K562 (cell line): ENCODE results near the gene RNASEH1. TPM values are rescaled to one million over a fixed set of nuclear protein-coding genes. Genes with fewer than 3 reads are reported as not detected.

Experiments used
- ATAC-seq: fragments of 200-7000 bp; cut with Tn5 transposase; 3 replicates; pipeline ENCODE4 v1.9.1; 2020; ENCODE audit warnings: moderate library complexity
- BruUV-seq: library from RNA; stranded (reverse); fragments of 400-500 nt; replicated peaks from 2 replicates; lab custom pipeline; 2021; lab: Mats Ljungman, UMichigan
- CTCF ChIA-PET: fragments of 300-600 bp; formaldehyde crosslinking; extraction: SDS; loops from one replicate; lab custom pipeline; 2021; ENCODE audit warnings: low intra/inter-chr PET ratio; lab: Yijun Ruan, JAX
- POLR2A ChIA-PET: fragments of 300-600, 350-650 bp; sonication (Branson Sonifier 250); formaldehyde crosslinking; extraction: SDS; loops from one replicate; lab custom pipeline; 2021; ENCODE audit warnings: antibody characterized with exemption, inconsistent platforms; lab: Yijun Ruan, JAX
- DNase-seq, 4 experiments: peaks; one replicate each; pipeline versions ENCODE4 v3.0.0 to v3.0.0-alpha.2; 2011 to 2018; ENCODE audit warnings: low spot score in 3 of 4, mixed read lengths in 3 of 4; ENCODE audit errors: extremely low read depth in 1 of 4
- FAIRE-seq: peaks from 2 replicates; lab custom pipeline; 2011; peaks lifted over from hg19 to GRCh38; lab: Jason Lieb, UNC
- H2AFZ ChIP-seq: 2 replicates; pipeline ENCODE4 v1.6.0; 2011; ENCODE audit warnings: low read depth, low read length, control low read depth, inconsistent platforms
- H3K27ac ChIP-seq: fragments of 200-600 bp; 3 replicates; pipeline ENCODE4 v1.8.0; 2011; ENCODE audit warnings: low read depth, mild to moderate bottlenecking, control low read depth, inconsistent platforms, low read length, moderate library complexity, mixed read lengths; ENCODE audit errors: extremely low read depth
- H3K27me3 ChIP-seq, 2 experiments: fragments of 300-600 bp in 1 of 2; 2 replicates in 1 of 2; 3 replicates in 1 of 2; pipeline versions ENCODE4 v1.6.0 to v1.8.0; 2011; ENCODE audit warnings: inconsistent platforms in 2 of 2, low read length in 2 of 2, mild to moderate bottlenecking in 1 of 2, mixed read lengths in 1 of 2, moderate library complexity in 1 of 2; ENCODE audit not compliant: control insufficient read depth in 2 of 2, insufficient read depth in 2 of 2
- H3K36me3 ChIP-seq: fragments of 300-600 bp; 3 replicates; pipeline ENCODE4 v1.8.0; 2011; ENCODE audit warnings: mild to moderate bottlenecking, low read length, inconsistent platforms; ENCODE audit not compliant: control insufficient read depth, insufficient read depth
- H3K4me1 ChIP-seq, 2 experiments: fragments of 200-600 bp in 1 of 2; replicated peaks in 1 of 2; 2 replicates in 1 of 2; 3 replicates in 1 of 2; pipeline versions ENCODE4 v1.5.1 to v1.8.0; 2011; ENCODE audit warnings: inconsistent platforms in 2 of 2, low read length in 2 of 2, mild to moderate bottlenecking in 1 of 2, mixed read lengths in 1 of 2, moderate library complexity in 1 of 2; ENCODE audit not compliant: control insufficient read depth in 2 of 2, insufficient read depth in 2 of 2
- H3K4me2 ChIP-seq: 2 replicates; pipeline ENCODE4 v1.6.1; 2011; ENCODE audit warnings: low read length, control low read depth, inconsistent platforms, mixed read lengths; ENCODE audit not compliant: insufficient read depth
- H3K4me3 ChIP-seq: fragments of 200-600 bp; sonication (generic), shearing (Covaris generic); 2 replicates; pipeline ENCODE4 v1.5.1; 2016; ENCODE audit warnings: control low read depth, inconsistent platforms
- H3K79me2 ChIP-seq: fragments of 200-600 bp; 3 replicates; pipeline ENCODE4 v1.8.0; 2011; ENCODE audit warnings: low read length, inconsistent platforms; ENCODE audit not compliant: control insufficient read depth, insufficient read depth
- H3K9ac ChIP-seq, 2 experiments: 2 replicates each; pipeline versions ENCODE4 v1.6.0 to v1.6.1; 2011; ENCODE audit warnings: low read depth in 2 of 2, low read length in 2 of 2, control low read depth in 1 of 2, inconsistent platforms in 1 of 2, mild to moderate bottlenecking in 1 of 2, mixed read lengths in 1 of 2; ENCODE audit not compliant: insufficient read depth in 1 of 2
- H3K9me1 ChIP-seq: one replicate; pipeline ENCODE4 v1.6.0; 2011; ENCODE audit warnings: inconsistent platforms, mild to moderate bottlenecking, low read length, moderate library complexity; ENCODE audit not compliant: control insufficient read depth, insufficient read depth
- H3K9me3 ChIP-seq: replicated peaks from 2 replicates; pipeline ENCODE4 v1.5.1; 2011; ENCODE audit warnings: low read depth, low read length, inconsistent platforms; ENCODE audit not compliant: control insufficient read depth, insufficient read depth
- H4K20me1 ChIP-seq: replicated peaks from 2 replicates; pipeline ENCODE4 v1.6.1; 2011; ENCODE audit warnings: low read length, inconsistent platforms, mixed read lengths; ENCODE audit not compliant: control insufficient read depth, insufficient read depth
- BRF2 ChIP-seq: IDR thresholded peaks from 3 replicates; pipeline ENCODE4 v1.6.1; 2011; ENCODE audit warnings: borderline replicate concordance, mild to moderate bottlenecking; ENCODE audit not compliant: insufficient read length, insufficient read depth
- GABPB1 ChIP-seq: sonication (generic); formaldehyde crosslinking; IDR thresholded peaks from 2 replicates; pipeline ENCODE4 v1.8.0; 2022; ENCODE audit warnings: mild to moderate bottlenecking, missing genetic modification reagents
- MYNN ChIP-seq, 2 experiments: sonication (generic); formaldehyde crosslinking in 1 of 2; IDR thresholded peaks; 2 replicates each; pipeline versions ENCODE4 v1.5.0 to v1.6.1; 2016 to 2020; ENCODE audit warnings: antibody characterized with exemption in 1 of 2, missing genetic modification reagents in 1 of 2
- NR2C1 ChIP-seq, 2 experiments: fragments of 450-650 bp; IDR thresholded peaks; 2 replicates each; pipeline ENCODE4 v1.6.1; 2017; ENCODE audit warnings: mild to moderate bottlenecking in 2 of 2, antibody characterized with exemption in 1 of 2, inconsistent platforms in 1 of 2, missing compliant biosample characterization in 1 of 2, missing genetic modification characterization in 1 of 2
- NR2C2 ChIP-seq, 2 experiments: fragments of 200-800 bp in 1 of 2; sonication (Bioruptor generic) in 1 of 2; sonication (generic) in 1 of 2; formaldehyde crosslinking in 1 of 2; IDR thresholded peaks; 2 replicates each; pipeline versions ENCODE4 v1.6.1 to v1.8.0; 2016 to 2022; ENCODE audit warnings: mild to moderate bottlenecking in 1 of 2, missing compliant biosample characterization in 1 of 2, missing genetic modification characterization in 1 of 2, missing genetic modification reagents in 1 of 2
- TEAD1 ChIP-seq, 2 experiments: fragments of 450-650 bp in 1 of 2; sonication (generic) in 1 of 2; formaldehyde crosslinking; IDR thresholded peaks; 2 replicates each; pipeline versions ENCODE4 v1.4.0 to v1.8.0; 2020 to 2022; ENCODE audit warnings: mild to moderate bottlenecking in 2 of 2, missing genetic modification reagents in 1 of 2
- ZNF583 ChIP-seq: fragments of 250-450 bp; sonication (Bioruptor Pico); IDR thresholded peaks from 2 replicates; pipeline ENCODE4 v1.4.0; 2020
- ZNF766 ChIP-seq: fragments of 200-800 bp; sonication (Bioruptor generic); conservative IDR thresholded peaks from 2 replicates; pipeline ENCODE4 v1.6.1; 2016; ENCODE audit warnings: missing genetic modification characterization, missing compliant biosample characterization
- WGBS: fragments of 100-300 bp; shearing (Covaris generic); methylation state at CpG from one replicate; pipeline ENCODE4 v1.1.6; 2016; ENCODE audit warnings: low coverage, mixed read lengths; ENCODE audit not compliant: insufficient coverage; ENCODE audit errors: missing lambda C conversion rate; 5-methylcytosine and 5-hydroxymethylcytosine counted together
- in situ Hi-C: fragments of 300-500 bp; cut with MboI; formaldehyde crosslinking; loops from 4 replicates; pipeline ENCODE4 v1.15.0; 2018; ENCODE audit warnings: inconsistent platforms, mixed read lengths
- intact Hi-C: fragments of 100-400 bp; cut with micrococcal nuclease; formaldehyde crosslinking; loops from 2 replicates; pipeline ENCODE4 v1.14.2; 2022
- polyA plus RNA-seq, 8 experiments: library from polyadenylated mRNA; depleted of rRNA in 4 of 8; stranded (reverse) in 5 of 8; unstranded in 3 of 8; fragments of >200 nt; fragmentation: Nextera tagmentation in 2 of 8; fragmentation: Illumina TruSeq in 1 of 8; extraction: Ambion mirVana in 2 of 8; extraction: Trizol in 1 of 8; gene quantifications; 2 replicates each; pipeline versions ENCODE4 v1.2.1 to v1.2.3, GENCODE V29; 2011 to 2014; ENCODE audit warnings: inconsistent platforms in 1 of 8, missing spikeins in 1 of 8
- total RNA-seq, 7 experiments: library from RNA; depleted of rRNA in 6 of 7; stranded (reverse); fragments of >200 nt in 6 of 7; fragmentation: Illumina TruSeq in 2 of 7; extraction: Trizol in 2 of 7; gene quantifications; 2 replicates each; pipeline versions ENCODE4 v1.2.1 to v1.2.3, GENCODE V29; 2011 to 2021; ENCODE audit warnings: low replicate concordance in 1 of 7
- TF ChIP-seq, protein P1 (sequence below): fragments of 200-800 bp; sonication (Bioruptor generic); IDR thresholded peaks from 2 replicates; pipeline ENCODE4 v1.6.1; 2016; ENCODE audit warnings: missing genetic modification characterization, missing compliant biosample characterization
- TF ChIP-seq, protein P2 (sequence below): fragments of 450-650 bp; formaldehyde crosslinking; conservative IDR thresholded peaks from 2 replicates; pipeline ENCODE4 v1.4.0; 2022; ENCODE audit warnings: mild to moderate bottlenecking, missing genetic modification characterization

RNASEH1 gene
- total and polyA plus RNA-seq, 9 of the 15 experiments (the other 6 are each of a cell fraction or from before 2014, with no cell fraction given): 25.7 to 47.5 (median 42.8) TPM

DNA sequence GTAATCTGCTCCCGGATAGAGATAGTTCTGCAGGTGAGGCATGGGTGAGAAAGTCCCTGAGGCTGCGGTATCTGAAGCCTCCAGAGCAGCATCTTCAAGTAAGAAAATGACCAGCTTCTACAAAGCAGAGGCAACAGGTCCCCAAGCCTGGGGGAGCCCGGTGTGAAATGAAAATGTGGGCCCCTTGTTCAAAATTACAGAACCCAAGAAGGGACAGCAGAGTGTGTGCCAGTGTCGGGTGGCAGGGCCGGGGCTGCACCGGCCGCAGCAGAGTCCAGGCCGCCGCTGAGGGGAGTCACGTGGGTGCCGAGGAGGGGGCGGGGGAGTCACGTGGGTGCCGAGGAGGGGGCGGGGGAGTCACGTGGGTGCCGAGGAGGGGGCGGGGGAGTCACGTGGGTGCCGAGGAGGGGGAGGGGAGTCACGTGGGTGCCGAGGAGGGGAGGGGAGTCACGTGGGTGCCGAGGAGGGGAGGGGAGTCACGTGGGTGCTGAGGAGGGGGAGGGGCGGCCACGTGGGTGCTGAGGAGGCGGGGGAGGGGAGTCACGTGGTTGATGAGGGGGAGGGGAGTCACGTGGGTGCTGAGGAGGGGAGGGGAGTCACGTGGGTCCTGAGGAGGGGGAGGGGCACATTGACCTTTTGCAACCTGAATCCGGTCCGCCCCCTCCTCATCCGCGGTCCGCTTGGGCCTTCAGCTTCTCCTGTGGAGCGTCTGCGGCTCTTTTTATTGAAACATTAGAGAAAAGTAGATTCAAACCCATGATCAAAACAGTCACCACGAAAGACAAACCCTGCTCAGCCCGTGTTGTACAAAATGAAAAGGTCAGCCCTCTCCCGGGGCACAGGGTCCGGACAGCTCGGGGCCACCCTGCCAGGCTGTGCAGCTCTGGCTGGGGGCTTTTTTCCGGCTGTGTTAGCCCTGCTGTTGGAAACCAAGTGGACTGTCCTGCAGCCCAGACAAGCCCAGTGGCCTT is 47.1 kb upstream of the RNASEH1 start:
- no TSS peak for BruUV-seq
- Histone ChIP-seq H3K9me3 (peaks cover 9% of the 10 kb centered on the region; the same call in 1 of the 2 replicates), H3K9me1 (no peaks in the 10 kb centered on the region), H3K36me3 (no peaks in the 10 kb centered on the region), H2AFZ (peak overlapping the region; percentile 93), H3K9ac (peak overlapping the region; percentile 39 to 63; a peak in 2 of 4 replicates), H4K20me1 (no peaks in the 10 kb centered on the region), H3K4me2 (peak overlapping the region; percentile 53), H3K27ac (peak overlapping the region; percentile 82), H3K27me3 (no peaks in the 10 kb centered on the region), H3K4me3 (no peak overlapping the region), H3K4me1 (peaks cover 18 to 57% of the 10 kb centered on the region in 2 experiments), H3K79me2 (peaks cover 3% of the 10 kb centered on the region; the same call in 1 of the 3 replicates)
- in situ Hi-C loops (no loop called here), intact Hi-C loops (no loop called here)
- ChIA-PET POLR2A (no interaction called here), CTCF (no interaction called here)
- FAIRE-seq (peak; percentile 79), ATAC-seq (peak; percentile 71), DNase-seq (peak; percentile 87 to 91 (median 89))
- WGBS: 34% methylated on average over 22 of the region's 44 CpGs
- TF ChIP-seq GABPB1 (CRISPR knock-in tag) (no peak), ZNF583 (CRISPR knock-in tag) (peak; percentile 61; the same call in 1 of the 2 replicates), NR2C2 (CRISPR knock-in tag; IDR thresholded peaks at IDR 0.05) (no peak), NR2C2 (tag; IDR thresholded peaks at IDR 0.05) (peak; percentile 77), NR2C1 (IDR thresholded peaks at IDR 0.05) (peak; percentile 56; the same call in 1 of the 2 replicates), NR2C1 (tag; IDR thresholded peaks at IDR 0.05) (peak; percentile 64), TEAD1 (CRISPR knock-in tag; IDR thresholded peaks at IDR 0.05) (peak in 1 of 2 experiments; percentile 43; a peak in 1 of 4 replicates), MYNN (IDR thresholded peaks at IDR 0.05) (0 out of 2 replicates have a peak, but pooled peaks have one; percentile 17), MYNN (CRISPR knock-in tag; IDR thresholded peaks at IDR 0.05) (no peak), BRF2 (no peak), ZNF766 (CRISPR knock-in tag) (0 out of 2 replicates have a peak, but pooled peaks have one; percentile 14)
- TF ChIP-seq, protein P1, sequence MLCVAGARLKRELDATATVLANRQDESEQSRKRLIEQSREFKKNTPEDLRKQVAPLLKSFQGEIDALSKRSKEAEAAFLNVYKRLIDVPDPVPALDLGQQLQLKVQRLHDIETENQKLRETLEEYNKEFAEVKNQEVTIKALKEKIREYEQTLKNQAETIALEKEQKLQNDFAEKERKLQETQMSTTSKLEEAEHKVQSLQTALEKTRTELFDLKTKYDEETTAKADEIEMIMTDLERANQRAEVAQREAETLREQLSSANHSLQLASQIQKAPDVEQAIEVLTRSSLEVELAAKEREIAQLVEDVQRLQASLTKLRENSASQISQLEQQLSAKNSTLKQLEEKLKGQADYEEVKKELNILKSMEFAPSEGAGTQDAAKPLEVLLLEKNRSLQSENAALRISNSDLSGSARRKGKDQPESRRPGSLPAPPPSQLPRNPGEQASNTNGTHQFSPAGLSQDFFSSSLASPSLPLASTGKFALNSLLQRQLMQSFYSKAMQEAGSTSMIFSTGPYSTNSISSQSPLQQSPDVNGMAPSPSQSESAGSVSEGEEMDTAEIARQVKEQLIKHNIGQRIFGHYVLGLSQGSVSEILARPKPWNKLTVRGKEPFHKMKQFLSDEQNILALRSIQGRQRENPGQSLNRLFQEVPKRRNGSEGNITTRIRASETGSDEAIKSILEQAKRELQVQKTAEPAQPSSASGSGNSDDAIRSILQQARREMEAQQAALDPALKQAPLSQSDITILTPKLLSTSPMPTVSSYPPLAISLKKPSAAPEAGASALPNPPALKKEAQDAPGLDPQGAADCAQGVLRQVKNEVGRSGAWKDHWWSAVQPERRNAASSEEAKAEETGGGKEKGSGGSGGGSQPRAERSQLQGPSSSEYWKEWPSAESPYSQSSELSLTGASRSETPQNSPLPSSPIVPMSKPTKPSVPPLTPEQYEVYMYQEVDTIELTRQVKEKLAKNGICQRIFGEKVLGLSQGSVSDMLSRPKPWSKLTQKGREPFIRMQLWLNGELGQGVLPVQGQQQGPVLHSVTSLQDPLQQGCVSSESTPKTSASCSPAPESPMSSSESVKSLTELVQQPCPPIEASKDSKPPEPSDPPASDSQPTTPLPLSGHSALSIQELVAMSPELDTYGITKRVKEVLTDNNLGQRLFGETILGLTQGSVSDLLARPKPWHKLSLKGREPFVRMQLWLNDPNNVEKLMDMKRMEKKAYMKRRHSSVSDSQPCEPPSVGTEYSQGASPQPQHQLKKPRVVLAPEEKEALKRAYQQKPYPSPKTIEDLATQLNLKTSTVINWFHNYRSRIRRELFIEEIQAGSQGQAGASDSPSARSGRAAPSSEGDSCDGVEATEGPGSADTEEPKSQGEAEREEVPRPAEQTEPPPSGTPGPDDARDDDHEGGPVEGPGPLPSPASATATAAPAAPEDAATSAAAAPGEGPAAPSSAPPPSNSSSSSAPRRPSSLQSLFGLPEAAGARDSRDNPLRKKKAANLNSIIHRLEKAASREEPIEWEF (CRISPR knock-in tag): no peak
- TF ChIP-seq, protein P2, sequence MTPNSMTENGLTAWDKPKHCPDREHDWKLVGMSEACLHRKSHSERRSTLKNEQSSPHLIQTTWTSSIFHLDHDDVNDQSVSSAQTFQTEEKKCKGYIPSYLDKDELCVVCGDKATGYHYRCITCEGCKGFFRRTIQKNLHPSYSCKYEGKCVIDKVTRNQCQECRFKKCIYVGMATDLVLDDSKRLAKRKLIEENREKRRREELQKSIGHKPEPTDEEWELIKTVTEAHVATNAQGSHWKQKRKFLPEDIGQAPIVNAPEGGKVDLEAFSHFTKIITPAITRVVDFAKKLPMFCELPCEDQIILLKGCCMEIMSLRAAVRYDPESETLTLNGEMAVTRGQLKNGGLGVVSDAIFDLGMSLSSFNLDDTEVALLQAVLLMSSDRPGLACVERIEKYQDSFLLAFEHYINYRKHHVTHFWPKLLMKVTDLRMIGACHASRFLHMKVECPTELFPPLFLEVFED (CRISPR knock-in tag): 0 out of 2 replicates have a peak, but pooled peaks have one; percentile 34
